ENCODE measurements around the gene TMEM232. TPM values are rescaled to one million over a fixed set of nuclear protein-coding genes. Genes with fewer than 3 reads are reported as not detected.

The TMEM232 gene
- total RNA-seq, 1 experiment from 2014 or later, result 1.6 TPM

DNA sequence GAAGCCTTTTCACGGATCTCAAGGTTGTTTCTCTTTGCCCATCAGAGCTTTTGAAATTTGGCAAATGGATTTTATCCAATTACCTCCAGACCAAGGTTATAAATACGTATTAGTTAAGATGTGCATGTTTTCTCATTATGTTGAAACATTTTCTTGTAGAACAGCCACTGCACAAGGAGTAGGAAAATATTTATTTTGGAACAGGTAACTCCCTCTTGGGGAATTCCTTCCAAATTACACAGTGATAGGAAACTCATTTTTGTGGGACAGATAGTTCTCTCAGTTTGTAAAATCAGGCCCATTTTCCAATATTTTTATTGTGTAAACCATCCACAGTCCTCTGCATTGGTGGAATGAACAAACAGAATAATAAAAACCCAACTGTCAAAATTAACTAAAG lies 23.0 kb downstream of the TMEM232 start:
- no peak overlapping the region for H3K9ac ChIP-seq (ENCODE audit: extremely low read depth, insufficient read length, low read length)
- H3K4me1 ChIP-seq (ENCODE audit: insufficient read depth, low read length), result no peaks in the 10 kb centered on the region
- H3K23me2 ChIP-seq (ENCODE audit: insufficient read length, low read depth, low read length, poor library complexity, severe bottlenecking), result no peaks in the 10 kb centered on the region
- no peak overlapping the region for H2BK12ac ChIP-seq (ENCODE audit: insufficient read length, low read depth, low read length)
- H2BK20ac ChIP-seq (ENCODE audit: low read depth, low read length, poor library complexity, severe bottlenecking), result no peak overlapping the region
- Mint-ChIP-seq H3K27me3 (ENCODE audit: low read depth) (no peaks in the 10 kb centered on the region), H3K4me1 (no peaks in the 10 kb centered on the region), H3K4me3 (no peak overlapping the region), H3K27ac (no peak overlapping the region), H3K9me3 (no peaks in the 10 kb centered on the region), H3K36me3 (ENCODE audit: insufficient read depth in 1 of 3, low read depth in 3 of 3) (no peaks in the 10 kb centered on the region)
- H4K8ac ChIP-seq (replicated peaks; ENCODE audit: insufficient read length, low read depth, low read length), result no peak overlapping the region
- H3K9me3 ChIP-seq (ENCODE audit: control insufficient read depth, low read depth, low read length), result no peaks in the 10 kb centered on the region
- H4K5ac ChIP-seq (ENCODE audit: insufficient read length, low read depth, low read length), result no peak overlapping the region
- H3K79me2 ChIP-seq (ENCODE audit: insufficient read depth, low read length), result no peaks in the 10 kb centered on the region
- no peak overlapping the region for H2BK5ac ChIP-seq (ENCODE audit: insufficient read length, low read length)
- H2BK120ac ChIP-seq (ENCODE audit: low read depth, low read length, poor library complexity, severe bottlenecking), result no peak overlapping the region
- no peak for DNase-seq
- no CpG with 5 or more reads among the region's 2 CpGs for WGBS (ENCODE audit: extremely low coverage, insufficient read length, low lambda C conversion rate)
- H3K14ac ChIP-seq (ENCODE audit: insufficient read depth, low read length), result no peak overlapping the region
- H3K4ac ChIP-seq (ENCODE audit: low read depth, low read length), result no peak overlapping the region
- H3K27ac ChIP-seq (ENCODE audit: insufficient read length, low read depth, low read length), result no peak overlapping the region
- no peaks in the 10 kb centered on the region for H4K20me1 ChIP-seq (ENCODE audit: control insufficient read depth, insufficient read depth, insufficient read length)
- no peak overlapping the region for H3T11ph ChIP-seq (ENCODE audit: low read length)
- H2BK15ac ChIP-seq (ENCODE audit: low read depth, low read length), result no peak overlapping the region
- no peaks in the 10 kb centered on the region for H3K79me1 ChIP-seq (ENCODE audit: insufficient read depth, low read depth, low read length, poor library complexity, severe bottlenecking)
- no peak overlapping the region for H3K18ac ChIP-seq (ENCODE audit: insufficient read length, low read depth, low read length)
- H2AK5ac ChIP-seq (ENCODE audit: insufficient read length, low read length), result no peak overlapping the region
- no peak overlapping the region for H2AFZ ChIP-seq (ENCODE audit: low read length)
- no peak overlapping the region for H3K23ac ChIP-seq (ENCODE audit: insufficient read length, low read depth, low read length)
- no peak overlapping the region for H3K56ac ChIP-seq (ENCODE audit: insufficient read length, low read depth, low read length)
- H4K91ac ChIP-seq (ENCODE audit: insufficient read length, low read depth, low read length), result no peak overlapping the region
- no peak overlapping the region for H3K4me2 ChIP-seq (ENCODE audit: insufficient read depth, insufficient read length, low read length)
- no peaks in the 10 kb centered on the region for H3K27me3 ChIP-seq (ENCODE audit: insufficient read depth, low read length)
- TF ChIP-seq, protein P1, sequence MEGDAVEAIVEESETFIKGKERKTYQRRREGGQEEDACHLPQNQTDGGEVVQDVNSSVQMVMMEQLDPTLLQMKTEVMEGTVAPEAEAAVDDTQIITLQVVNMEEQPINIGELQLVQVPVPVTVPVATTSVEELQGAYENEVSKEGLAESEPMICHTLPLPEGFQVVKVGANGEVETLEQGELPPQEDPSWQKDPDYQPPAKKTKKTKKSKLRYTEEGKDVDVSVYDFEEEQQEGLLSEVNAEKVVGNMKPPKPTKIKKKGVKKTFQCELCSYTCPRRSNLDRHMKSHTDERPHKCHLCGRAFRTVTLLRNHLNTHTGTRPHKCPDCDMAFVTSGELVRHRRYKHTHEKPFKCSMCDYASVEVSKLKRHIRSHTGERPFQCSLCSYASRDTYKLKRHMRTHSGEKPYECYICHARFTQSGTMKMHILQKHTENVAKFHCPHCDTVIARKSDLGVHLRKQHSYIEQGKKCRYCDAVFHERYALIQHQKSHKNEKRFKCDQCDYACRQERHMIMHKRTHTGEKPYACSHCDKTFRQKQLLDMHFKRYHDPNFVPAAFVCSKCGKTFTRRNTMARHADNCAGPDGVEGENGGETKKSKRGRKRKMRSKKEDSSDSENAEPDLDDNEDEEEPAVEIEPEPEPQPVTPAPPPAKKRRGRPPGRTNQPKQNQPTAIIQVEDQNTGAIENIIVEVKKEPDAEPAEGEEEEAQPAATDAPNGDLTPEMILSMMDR (conservative IDR thresholded peaks at IDR 0.05), result no peak

Data from H9 (cell line).